OCI-LY7 (cell line): ENCODE results near the gene ARL15. TPM values are rescaled to one million over a fixed set of nuclear protein-coding genes. Genes with fewer than 3 reads are reported as not detected.

Experiments
- BruUV-seq: library from RNA; stranded (reverse); fragments of 400-500 nt; replicated peaks from 2 replicates; lab custom pipeline; 2021; lab: Mats Ljungman, UMichigan
- CTCF ChIA-PET: fragments of 300-600 bp; sonication (Branson Sonifier 250); formaldehyde crosslinking; loops from one replicate; lab custom pipeline; 2022; ENCODE audit warnings: antibody characterized with exemption; ENCODE audit not compliant: unreplicated experiment; lab: Charles Lee
- POLR2A ChIA-PET: fragments of 300-600 bp; sonication (Branson Sonifier 250); formaldehyde crosslinking; loops from one replicate; lab custom pipeline; 2022; ENCODE audit warnings: antibody characterized with exemption; lab: Charles Lee
- DNase-seq: peaks from one replicate; pipeline ENCODE4 v3.0.0-alpha.2; 2015; ENCODE audit warnings: low spot score
- H2AFZ ChIP-seq: fragments of 200-600 bp; sonication (generic), shearing (Covaris generic); 2 replicates; pipeline ENCODE4 v1.6.1; 2014; ENCODE audit warnings: mild to moderate bottlenecking, antibody characterized with exemption, low read length, moderate library complexity
- H3K27ac ChIP-seq: fragments of 200-600 bp; sonication (generic); 2 replicates; pipeline ENCODE4 v1.5.1; 2014; ENCODE audit warnings: mixed run types, low read depth, mild to moderate bottlenecking, moderate library complexity, low read length, inconsistent platforms; ENCODE audit not compliant: poor library complexity, severe bottlenecking
- H3K36me3 ChIP-seq: fragments of 200-600 bp; sonication (generic); 2 replicates; pipeline ENCODE4 v1.6.1; 2014; ENCODE audit warnings: mild to moderate bottlenecking, antibody characterized with exemption, low read length, moderate library complexity, mixed read lengths; ENCODE audit not compliant: insufficient read depth
- H3K4me1 ChIP-seq: fragments of 200-600 bp; sonication (generic); 2 replicates; pipeline ENCODE4 v1.5.1; 2014; ENCODE audit warnings: mild to moderate bottlenecking, low read length; ENCODE audit not compliant: insufficient read depth, poor library complexity, severe bottlenecking
- H3K4me2 ChIP-seq: fragments of 200-600 bp; sonication (generic); 2 replicates; pipeline ENCODE4 v1.6.1; 2014; ENCODE audit warnings: mild to moderate bottlenecking, low read length
- H3K4me3 ChIP-seq: fragments of 200-600 bp; sonication (generic); 2 replicates; pipeline ENCODE4 v1.5.1; 2014; ENCODE audit warnings: mild to moderate bottlenecking, low read depth, low read length; ENCODE audit not compliant: poor library complexity, severe bottlenecking
- H3K79me2 ChIP-seq: fragments of 200-600 bp; sonication (generic); 2 replicates; pipeline ENCODE4 v1.6.1; 2016; ENCODE audit warnings: low read depth, mild to moderate bottlenecking, low read length, moderate library complexity, mixed read lengths; ENCODE audit not compliant: insufficient read depth
- H3K9me2 ChIP-seq: fragments of 200-600 bp; sonication (generic); 2 replicates; pipeline ENCODE4 v1.6.1; 2016; ENCODE audit warnings: mild to moderate bottlenecking, low read length, mixed read lengths; ENCODE audit not compliant: insufficient read depth
- H3K9me3 ChIP-seq: fragments of 200-600 bp; sonication (generic); 2 replicates; pipeline ENCODE4 v1.6.1; 2014; ENCODE audit warnings: mild to moderate bottlenecking, mixed run types, low read length, mixed read lengths
- H4K20me1 ChIP-seq: fragments of 200-600 bp; sonication (generic); 2 replicates; pipeline ENCODE4 v1.6.1; 2014; ENCODE audit warnings: mild to moderate bottlenecking, antibody characterized with exemption, low read length, moderate library complexity, mixed read lengths; ENCODE audit not compliant: insufficient read depth
- EZH2phosphoT487 ChIP-seq: fragments of 200-600 bp; sonication (generic); IDR thresholded peaks from 2 replicates; pipeline ENCODE4 v1.6.1; 2018; ENCODE audit warnings: low read depth, borderline replicate concordance, mild to moderate bottlenecking, mixed run types, antibody characterized with exemption, low read length, moderate library complexity, mixed read lengths
- intact Hi-C: fragments of 100-400 bp; cut with micrococcal nuclease; formaldehyde crosslinking; loops from one replicate; pipeline ENCODE4 v1.10.0; 2022; ENCODE audit not compliant: unreplicated experiment
- total RNA-seq, 2 experiments: library from RNA; depleted of rRNA in 1 of 2; stranded (reverse); fragments of >200 nt in 1 of 2; shearing (Covaris generic) in 1 of 2; gene quantifications; 2 replicates each; pipeline ENCODE4 v1.2.3, GENCODE V29; 2014 to 2022
- TF ChIP-seq, protein P1 (sequence below): fragments of 200-600 bp; sonication (generic); conservative IDR thresholded peaks from 2 replicates; pipeline ENCODE4 v1.5.1; 2014; ENCODE audit warnings: mild to moderate bottlenecking, antibody characterized with exemption, low read length, moderate library complexity, mixed read lengths

Gene ARL15
- total RNA-seq, 2 experiments from 2014 or later = 18.8 to 24.4 TPM

GRCh38 chr5:54030981-54031380 lies 279.4 kb downstream of the ARL15 start:
- ChIA-PET POLR2A (interaction anchor here (0.6 kb wide), 1 partner anchor 25 kb away, joined by 5 read pairs; no protein-coding TSS in a partner anchor), CTCF (no interaction called here)
- H3K36me3 ChIP-seq = no peaks in the 10 kb centered on the region
- H3K9me2 ChIP-seq = no peaks in the 10 kb centered on the region
- no peaks in the 10 kb centered on the region for H3K4me1 ChIP-seq
- DNase-seq = no peak
- H3K79me2 ChIP-seq = no peaks in the 10 kb centered on the region
- TF ChIP-seq, protein P1, sequence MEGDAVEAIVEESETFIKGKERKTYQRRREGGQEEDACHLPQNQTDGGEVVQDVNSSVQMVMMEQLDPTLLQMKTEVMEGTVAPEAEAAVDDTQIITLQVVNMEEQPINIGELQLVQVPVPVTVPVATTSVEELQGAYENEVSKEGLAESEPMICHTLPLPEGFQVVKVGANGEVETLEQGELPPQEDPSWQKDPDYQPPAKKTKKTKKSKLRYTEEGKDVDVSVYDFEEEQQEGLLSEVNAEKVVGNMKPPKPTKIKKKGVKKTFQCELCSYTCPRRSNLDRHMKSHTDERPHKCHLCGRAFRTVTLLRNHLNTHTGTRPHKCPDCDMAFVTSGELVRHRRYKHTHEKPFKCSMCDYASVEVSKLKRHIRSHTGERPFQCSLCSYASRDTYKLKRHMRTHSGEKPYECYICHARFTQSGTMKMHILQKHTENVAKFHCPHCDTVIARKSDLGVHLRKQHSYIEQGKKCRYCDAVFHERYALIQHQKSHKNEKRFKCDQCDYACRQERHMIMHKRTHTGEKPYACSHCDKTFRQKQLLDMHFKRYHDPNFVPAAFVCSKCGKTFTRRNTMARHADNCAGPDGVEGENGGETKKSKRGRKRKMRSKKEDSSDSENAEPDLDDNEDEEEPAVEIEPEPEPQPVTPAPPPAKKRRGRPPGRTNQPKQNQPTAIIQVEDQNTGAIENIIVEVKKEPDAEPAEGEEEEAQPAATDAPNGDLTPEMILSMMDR = no peak
- TF ChIP-seq EZH2phosphoT487 = no peak
- H3K4me2 ChIP-seq = no peak overlapping the region
- H3K9me3 ChIP-seq = no peaks in the 10 kb centered on the region
- intact Hi-C loops = no loop called here
- no peak overlapping the region for H3K4me3 ChIP-seq
- H4K20me1 ChIP-seq = no peaks in the 10 kb centered on the region
- H2AFZ ChIP-seq = no peak overlapping the region
- no peak overlapping the region for H3K27ac ChIP-seq
- no TSS peak for BruUV-seq

DNA sequence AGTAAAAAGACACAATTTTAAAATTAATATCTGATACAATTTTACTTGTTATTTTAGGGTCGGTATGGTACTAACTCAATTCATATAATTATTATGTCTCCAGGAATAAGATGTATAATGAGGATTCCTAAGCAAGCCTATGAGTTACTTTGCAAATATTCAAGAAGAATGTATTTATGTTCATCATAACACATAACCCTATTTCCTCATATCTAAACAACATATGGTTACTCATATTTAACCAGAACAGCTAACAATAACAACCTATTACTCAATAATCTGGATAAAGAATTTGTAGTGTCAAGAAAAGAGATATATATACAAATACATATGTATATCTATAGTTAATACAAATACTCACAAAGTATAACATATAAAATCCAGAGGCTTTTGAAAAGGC lies 285.9 kb downstream of the ARL15 start:
- no TSS peak for BruUV-seq
- no peak overlapping the region for H3K4me2 ChIP-seq
- no peak overlapping the region for H2AFZ ChIP-seq
- ChIA-PET CTCF (no interaction called here), POLR2A (interaction anchor here (0.7 kb wide), 1 partner anchor 25 kb away, joined by 3 read pairs; no protein-coding TSS in a partner anchor)
- no peaks in the 10 kb centered on the region for H3K79me2 ChIP-seq
- intact Hi-C loops = no loop called here
- no peak for DNase-seq
- H3K36me3 ChIP-seq = no peaks in the 10 kb centered on the region
- peaks cover 10% of the 10 kb centered on the region for H3K4me1 ChIP-seq
- no peak overlapping the region for H3K27ac ChIP-seq
- no peak for TF ChIP-seq EZH2phosphoT487
- H3K9me3 ChIP-seq = no peaks in the 10 kb centered on the region
- H3K4me3 ChIP-seq = no peak overlapping the region
- H4K20me1 ChIP-seq = no peaks in the 10 kb centered on the region
- no peaks in the 10 kb centered on the region for H3K9me2 ChIP-seq

DNA sequence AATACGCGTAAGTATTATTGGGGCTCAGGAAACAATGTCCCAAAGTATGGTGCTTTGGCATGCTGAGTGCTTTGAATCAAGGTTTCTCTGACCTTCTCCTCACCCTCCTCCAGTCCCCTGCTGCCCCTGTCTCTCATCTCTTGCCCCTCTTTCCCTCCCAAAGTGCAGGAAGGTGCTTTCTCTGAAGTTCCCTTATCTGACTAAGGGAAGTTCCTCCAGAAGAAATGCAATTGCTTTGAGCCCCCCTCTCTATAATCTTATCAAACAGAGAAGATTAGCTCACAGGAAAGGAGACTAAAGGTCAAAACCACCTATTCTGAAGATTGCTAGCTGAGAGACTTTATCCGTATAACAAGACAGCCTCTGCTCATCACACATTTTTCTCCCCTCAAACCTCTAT lies 288.1 kb downstream of the ARL15 start:
- 0 out of 2 replicates have a peak overlapping the region, but pooled peaks have one; percentile 10 for H3K4me2 ChIP-seq
- DNase-seq = no peak
- CTCF ChIA-PET = no interaction called here

More for the DNA sequence above, 288.1 kb downstream of the ARL15 start:
- Histone ChIP-seq H3K27ac (no peak overlapping the region), H3K4me1 (peaks cover 10% of the 10 kb centered on the region), H3K79me2 (no peaks in the 10 kb centered on the region), H3K9me3 (no peaks in the 10 kb centered on the region), H3K9me2 (no peaks in the 10 kb centered on the region), H2AFZ (no peak overlapping the region), H3K4me3 (no peak overlapping the region), H3K36me3 (no peaks in the 10 kb centered on the region), H4K20me1 (no peaks in the 10 kb centered on the region)
- POLR2A ChIA-PET = no interaction called here
- TF ChIP-seq, protein P1 = no peak
- no peak for TF ChIP-seq EZH2phosphoT487
- no TSS peak for BruUV-seq
- intact Hi-C loops = no loop called here
